NCI-H1930 (cell line): ENCODE measurements around the gene LAMA3.

Experiments
- DNase-seq, 2 experiments: peaks; one replicate each; lab custom pipeline; 2025; lab: John Stamatoyannopoulos, UW

The LAMA3 gene

DNA sequence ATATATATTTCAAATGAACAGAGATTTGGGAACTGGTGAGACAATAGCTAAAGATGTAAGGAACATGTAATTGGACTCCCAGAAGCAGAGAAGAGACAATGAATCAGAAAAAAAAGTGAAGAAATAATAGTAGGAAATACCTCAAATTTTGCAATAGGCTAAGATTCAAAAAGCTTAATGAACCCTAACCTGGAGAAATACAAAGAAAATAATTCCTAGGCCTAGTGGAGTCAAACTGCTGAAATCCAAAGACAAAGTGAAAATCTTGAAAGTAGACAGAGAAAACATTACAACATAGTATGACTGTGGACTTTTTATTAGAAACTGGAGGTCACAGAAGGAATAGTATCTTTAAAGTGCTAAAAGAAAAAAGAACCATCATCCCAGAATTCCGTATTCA is 76.7 kb downstream of the LAMA3 start:
- no peak for DNase-seq

DNA sequence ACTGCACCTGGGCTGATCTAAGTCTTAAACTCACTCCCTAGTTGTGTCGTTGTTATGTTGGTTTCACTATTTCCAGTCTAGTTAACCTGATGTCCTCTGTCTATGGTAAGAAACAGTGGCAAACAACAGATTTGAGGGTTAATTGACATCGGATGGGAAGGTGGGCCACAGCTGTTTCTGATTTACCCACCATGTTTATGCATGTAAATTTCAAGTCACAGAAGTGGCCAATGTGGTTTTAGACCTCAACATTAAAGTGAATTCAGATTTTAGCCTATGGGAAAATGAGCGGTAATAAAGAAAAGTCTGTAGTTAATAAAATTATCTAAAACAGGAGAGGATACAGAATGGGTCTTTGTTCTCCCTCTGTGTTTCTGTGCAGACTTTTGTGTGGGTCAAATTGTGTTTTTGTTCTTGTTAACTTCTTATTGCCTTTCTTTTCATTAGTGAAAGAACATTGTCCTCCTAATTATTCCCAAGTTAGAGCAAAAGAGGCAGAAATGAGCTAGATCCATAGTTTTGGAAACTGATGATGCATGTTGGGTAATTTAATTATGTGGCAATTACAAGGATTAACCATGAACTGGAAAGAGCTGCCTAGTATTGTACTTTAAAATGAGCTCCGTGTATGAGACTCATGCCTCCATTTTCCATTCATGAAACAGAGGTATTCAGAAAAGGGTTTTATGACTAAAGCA is 83.2 kb downstream of the LAMA3 start:
- DNase-seq: no peak

DNA sequence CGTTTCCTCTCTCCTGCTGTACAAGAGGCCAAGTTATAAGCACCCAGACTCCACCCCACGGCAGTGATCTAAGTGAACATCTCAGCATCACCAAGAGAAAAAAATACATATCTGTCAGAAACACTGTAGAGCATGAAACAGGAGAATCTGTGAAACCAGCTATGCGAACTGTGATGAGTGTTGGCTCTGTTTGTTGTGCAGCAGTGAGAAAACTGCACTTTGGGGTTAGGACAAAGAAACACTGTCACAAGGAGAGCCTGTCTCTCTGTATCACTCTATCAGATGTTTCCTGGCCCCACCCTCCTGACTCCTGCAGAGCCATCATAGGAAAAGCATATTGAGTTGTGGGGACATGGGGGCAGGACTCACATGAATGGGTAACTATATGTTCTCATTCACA is 87.1 kb downstream of the LAMA3 start:
- no peak for DNase-seq

DNA sequence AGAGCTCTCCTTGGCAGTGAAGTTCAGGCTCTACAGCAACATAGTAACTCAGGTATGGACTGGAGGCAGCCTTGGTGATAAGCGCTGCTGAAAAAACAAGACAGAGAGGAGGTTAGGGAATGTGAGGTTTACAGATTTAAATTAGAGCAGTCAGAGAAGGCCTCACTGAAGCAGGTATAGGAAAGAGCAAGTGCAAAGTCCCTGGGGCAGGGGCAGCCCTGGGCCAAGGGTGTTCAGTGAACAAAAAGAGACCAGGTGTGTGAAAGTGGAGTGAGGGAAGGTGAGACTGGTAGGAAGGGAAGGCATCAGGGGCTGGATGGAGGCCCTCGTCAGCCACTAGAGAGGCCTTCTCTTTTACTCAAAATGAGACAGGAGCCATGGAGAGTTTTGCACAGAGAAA is 89.6 kb downstream of the LAMA3 start:
- DNase-seq: no peak

DNA sequence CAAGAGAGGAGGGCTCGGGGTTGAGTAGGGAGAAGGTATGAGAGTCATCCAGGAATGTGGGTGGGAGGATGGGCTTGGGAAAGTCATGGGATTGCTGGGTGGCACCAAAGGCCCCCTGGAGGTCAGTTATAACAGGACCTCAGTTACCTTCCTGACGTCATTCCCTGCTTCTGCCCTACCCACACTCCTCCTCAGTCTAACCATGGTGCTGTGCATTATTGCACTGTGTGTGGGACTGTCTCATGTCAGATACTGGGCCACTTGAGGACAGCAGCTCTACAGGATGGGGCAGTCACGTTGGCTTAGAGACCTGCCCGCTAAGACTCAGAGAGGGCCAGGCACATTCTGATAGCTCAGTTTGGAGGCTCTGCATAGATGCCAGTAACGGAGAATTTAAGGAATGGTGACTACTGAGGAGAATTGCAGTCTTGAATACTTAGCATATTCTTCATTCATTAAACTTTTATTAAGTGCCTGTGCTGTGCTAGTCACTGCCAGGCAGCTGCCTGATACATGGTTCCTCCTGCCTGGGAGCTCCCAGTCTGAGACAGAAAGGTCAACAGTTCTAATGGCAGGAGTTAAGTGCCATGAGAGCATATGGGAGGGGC is 90.5 kb downstream of the LAMA3 start:
- no peak for DNase-seq

DNA sequence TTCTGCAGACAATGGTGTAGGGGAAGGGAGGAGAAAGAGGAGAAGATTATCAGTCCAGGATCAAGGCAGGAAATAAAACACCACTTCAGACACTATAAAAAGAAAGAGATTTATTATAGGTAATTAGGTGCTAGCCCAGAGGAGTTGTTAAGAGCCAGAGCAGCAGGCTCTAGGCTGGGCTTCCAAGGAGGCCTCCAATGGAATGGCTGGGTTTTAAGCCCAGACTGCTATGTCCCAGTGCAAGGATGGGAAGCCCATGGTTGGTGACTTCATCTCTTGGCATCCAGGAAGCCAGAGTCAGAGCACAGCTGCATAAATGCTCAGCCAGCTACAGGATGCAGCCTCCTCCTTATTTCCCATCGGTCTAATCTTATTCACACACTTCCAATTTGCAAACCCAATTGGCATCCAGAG is 95.6 kb downstream of the LAMA3 start:
- no peak for DNase-seq

DNA sequence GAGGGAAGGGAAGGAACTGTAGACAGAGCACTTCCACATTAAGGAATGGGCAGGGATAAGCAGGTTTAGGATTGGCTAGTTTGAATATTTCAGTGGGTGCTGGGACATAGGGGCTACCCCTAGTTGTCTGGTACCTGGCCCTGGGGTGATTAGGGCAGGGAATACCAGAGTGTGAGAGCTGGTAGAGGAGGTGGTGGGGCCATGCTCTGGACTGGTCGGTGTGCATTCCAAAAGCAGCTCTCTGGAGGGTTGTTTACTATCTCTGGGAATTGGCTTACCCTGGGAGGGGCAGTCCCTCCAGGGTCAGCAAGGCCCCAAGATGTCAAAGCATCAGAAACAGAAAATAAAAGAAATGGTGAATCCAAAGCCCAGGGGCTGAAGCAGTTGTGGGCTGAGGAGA is 103.8 kb downstream of the LAMA3 start:
- DNase-seq: no peak

DNA sequence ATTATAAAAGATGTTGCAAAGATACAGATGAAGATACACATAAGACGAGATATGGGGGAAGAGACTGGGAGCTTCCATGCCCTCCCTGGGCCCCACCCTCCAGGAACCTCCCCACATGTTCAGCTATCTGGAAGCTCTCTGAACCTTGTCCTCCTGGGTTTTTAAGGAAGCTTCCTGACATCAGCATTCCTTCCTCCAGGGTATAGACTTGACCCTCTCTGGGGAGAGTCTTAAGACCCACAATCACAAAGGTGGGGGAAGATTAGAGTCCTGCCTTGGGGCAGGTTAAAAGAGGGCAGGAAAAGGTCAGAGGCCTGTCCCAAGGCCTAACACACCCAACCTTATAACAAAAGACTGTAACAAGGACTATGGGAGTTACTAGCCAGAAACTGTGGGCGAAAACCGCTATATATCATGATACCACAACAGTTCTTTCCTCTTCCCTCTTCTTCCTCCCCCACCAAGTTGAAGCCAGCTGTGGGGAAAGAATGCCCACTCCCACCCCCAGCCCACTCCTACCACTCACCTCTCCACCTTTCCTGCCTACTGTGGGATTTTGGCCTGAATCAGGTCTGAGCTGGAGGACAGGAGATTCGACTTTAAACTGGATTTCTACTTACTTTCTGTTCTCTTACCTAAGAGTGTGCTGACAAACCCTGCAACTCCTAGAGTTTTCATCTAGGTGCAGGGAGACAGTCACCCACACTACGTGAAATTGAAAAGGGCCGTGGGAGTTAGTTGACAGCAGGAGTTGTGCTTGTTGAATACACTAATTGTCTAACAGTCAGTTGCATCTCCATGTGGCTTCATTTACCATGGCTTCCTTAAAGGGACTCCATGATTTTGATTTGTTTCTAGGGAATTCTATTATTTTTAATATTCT is 105.0 kb downstream of the LAMA3 start:
- DNase-seq: no peak

DNA sequence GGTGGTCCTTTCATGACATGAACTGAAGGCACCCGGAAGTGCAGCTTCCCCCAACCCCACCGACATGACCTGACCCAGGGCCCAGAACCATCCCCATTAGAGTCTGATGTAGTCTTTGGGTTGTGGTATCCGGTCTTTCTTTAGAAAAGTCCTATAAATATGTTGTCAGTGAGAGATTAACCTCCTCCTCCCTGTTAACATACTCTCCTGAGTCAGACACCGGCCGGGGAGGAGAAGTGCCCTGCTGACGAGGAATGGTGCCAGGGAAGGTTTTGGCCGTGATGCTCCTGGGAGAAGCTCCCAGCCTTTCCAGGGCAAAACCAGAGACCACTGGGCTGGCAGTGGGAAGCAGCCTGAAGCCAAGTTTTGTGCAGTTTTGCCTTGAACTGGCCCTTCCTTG is 109.0 kb downstream of the LAMA3 start:
- no peak for DNase-seq

DNA sequence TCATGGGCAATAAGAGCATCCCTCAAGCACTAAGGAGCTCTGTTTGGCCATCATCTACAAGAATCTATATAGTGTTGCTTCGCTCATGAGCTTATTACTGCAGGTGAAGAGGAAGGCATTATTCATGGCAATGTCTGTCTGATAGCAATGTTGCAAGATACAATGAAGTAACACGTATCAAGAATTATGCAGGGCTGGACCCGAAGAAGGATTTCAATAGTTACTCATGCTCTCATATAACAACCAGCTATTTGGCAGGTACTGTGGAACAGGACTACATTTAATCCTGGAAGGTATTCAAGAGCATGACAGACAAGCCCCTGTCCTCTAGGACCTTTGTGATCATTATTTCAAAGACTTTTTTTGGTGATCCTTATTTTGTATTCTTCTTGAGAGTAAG is 109.6 kb downstream of the LAMA3 start:
- DNase-seq: no peak

DNA sequence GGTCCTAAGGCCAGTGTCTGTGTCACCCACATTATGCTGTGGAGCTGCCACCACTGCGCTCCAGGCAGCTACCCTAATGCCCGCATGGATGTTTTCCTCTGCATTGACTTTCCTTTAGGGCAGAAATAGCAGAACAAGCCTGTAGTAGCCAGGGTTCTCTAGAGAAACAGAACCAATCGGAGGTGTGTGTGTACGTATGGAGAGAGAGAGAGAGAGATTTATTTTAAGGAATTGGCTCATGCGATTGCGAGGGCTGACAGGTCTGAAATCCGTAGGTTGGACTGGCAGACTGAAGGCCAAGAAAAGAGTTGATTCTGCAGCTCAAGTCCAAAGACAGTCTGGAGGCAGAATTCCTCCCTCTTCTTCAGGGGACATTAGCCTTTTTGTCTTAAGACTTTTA is 110.3 kb downstream of the LAMA3 start:
- no peak for DNase-seq

DNA sequence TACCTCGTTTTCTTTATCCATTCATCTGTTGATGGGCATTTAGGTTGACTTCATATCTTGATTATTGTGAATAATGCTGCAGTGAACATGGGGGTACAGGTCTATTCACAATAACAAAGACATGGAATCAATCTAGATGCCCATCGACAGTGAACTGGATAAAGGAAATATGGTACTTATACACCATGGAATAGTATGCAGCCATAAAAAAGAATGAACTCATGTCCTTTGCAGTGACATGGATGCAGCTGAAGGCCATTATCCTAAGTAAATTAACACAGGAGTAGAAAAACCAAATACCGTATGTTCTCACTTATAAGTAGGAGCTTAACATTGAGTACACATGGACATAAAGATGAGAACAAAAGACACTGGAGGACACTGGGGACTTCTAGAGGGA is 111.6 kb downstream of the LAMA3 start:
- DNase-seq: no peak

DNA sequence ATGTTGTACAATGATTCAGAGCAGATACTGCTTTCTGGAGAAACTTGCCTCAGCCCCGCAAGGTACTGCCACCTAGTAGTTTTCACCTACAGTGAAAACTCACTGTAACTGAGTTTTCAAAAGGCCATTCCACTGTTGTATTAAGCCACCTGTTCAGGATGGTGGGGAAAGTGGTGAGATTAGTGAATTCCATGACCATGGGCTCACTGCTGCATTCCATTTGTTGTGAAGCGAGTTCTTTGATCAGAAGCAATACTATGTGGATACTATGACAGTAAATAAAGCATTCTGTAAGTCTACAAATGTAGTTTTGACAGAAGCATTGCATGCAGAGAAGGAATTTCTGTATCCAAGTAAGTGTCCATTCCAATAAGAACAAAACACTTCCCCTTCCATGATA is 113.6 kb downstream of the LAMA3 start:
- no peak for DNase-seq

DNA sequence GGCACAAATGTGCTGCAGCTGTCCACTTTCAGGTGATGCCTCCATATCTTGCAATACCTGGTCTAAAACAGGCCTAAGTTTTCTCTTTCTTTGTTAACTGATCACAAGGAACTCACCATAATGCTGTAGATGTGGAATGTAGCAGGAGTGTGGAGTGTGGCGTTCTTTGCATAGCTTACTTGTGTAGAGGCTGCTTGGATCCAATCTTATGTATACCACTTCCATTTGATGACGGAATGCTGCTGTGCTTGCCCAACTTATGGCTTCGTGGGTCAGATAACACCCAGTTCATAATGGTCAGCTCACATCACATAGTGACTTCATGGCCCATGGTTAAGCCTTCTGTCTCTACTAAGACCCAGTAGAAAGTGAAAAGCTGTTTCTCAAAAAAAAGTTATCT is 114.5 kb downstream of the LAMA3 start:
- DNase-seq: no peak

DNA sequence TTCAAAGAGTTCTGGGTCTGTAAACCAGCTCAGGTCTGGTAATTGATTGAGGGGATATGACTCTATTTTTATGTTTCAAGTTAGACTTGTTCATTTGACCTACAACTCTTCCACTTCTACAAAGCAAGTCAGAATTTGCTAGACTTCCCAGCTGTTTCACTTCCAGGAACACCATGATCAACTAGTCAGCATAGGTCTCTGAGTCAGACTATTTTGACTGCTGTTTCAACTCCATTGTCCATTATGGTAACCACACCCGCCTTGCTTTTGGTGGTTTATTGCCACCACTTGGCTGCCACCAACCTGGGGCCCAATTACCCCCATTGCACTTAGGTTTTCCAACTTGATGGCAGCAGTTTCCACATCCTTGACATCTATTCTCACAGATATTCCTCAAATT is 116.6 kb downstream of the LAMA3 start:
- no peak for DNase-seq

DNA sequence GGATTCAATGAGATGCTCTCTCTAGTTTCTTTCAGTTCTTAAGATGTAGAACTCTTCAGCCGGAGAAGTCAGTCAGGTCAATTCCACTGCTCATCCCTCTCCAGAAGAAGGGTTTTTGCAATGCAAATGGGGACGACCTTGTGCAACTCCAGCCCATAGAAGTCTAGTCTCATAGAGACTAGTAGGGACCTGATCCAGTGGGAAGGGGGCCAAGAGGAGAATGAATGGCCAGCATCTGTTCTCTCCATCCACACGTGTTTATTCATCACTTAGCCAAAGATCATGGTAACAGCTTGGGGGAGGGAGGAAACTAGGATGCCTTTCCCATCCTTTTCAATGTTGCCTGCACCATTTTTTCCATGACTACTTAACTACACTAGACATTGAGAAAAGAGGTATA is 120.2 kb downstream of the LAMA3 start:
- DNase-seq: no peak

DNA sequence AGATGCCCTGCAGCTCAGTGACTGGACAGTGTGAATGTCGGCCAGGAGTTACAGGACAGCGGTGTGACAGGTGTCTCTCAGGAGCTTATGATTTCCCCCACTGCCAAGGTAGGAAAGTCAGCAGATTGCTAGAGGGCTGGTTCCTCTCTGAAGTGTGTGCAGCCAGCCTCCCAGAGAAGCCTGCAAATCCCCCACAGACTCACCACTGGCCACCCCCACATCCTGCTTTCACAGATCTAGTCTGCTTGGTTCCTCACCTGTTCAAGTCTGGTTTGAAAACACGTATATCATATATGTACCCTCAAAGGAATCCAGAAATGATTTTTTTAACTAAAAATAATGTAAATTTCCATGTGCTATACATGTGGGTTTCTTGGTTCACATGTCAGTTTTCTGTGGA is 121.1 kb downstream of the LAMA3 start:
- no peak for DNase-seq

DNA sequence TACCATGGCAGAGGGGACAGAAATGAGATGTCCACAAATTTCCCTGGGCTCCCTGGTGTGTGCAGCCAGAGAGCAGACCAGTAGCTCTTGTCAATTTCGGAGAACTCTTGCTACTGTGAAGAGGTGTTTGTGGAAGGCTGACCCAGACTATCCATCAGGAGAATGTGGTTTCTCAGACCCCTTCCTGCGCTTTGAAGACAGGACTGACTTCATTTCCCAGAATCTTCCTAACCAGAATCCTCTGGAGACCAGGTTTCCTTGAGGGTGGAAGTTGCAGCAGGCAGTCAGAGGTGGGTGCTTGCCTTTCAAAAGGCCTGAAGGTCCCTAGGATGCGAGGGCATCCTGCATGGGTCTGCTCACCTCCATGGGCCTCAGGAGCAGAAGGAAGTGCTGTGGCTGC is 121.9 kb downstream of the LAMA3 start:
- no peak for DNase-seq

DNA sequence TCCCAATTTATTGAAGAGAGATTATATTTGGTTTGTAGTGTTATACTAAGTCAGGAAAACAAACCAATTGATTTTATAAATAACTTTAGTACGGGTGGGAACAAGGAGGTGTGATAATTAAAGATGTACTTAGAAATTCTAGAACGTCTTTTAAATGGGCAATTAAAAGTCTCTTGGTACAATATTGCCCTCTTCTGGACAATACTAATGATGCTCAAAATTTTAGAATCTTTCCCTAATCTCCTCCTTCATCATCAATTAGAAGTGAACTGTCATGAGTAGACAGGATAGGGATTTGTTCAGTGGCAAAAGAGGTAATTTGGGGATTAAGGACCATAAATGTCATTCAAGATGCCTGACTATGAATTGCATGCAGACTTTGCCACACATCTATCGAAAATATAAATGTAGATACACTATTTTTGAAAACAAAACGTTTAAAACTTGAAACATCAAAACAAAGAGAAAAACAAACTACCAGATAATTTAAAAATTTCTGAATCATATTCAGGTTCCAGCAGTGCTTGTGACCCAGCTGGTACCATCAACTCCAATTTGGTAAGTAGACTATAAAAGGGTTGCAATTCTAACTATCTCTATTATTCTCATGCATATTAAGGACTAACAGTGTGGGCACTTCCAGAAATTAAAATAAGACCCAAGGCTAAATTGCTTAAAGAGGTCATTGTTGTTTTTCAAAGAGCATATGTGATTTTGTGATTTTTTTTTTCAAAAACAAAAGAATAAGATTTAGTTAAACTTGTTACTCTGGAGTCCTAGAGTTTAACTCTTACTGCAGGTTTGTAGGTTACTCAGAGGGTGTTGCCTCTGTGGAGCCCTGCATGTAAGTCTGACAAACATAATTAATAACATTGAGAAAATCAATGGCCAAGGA is 123.5 kb downstream of the LAMA3 start:
- DNase-seq: no peak

DNA sequence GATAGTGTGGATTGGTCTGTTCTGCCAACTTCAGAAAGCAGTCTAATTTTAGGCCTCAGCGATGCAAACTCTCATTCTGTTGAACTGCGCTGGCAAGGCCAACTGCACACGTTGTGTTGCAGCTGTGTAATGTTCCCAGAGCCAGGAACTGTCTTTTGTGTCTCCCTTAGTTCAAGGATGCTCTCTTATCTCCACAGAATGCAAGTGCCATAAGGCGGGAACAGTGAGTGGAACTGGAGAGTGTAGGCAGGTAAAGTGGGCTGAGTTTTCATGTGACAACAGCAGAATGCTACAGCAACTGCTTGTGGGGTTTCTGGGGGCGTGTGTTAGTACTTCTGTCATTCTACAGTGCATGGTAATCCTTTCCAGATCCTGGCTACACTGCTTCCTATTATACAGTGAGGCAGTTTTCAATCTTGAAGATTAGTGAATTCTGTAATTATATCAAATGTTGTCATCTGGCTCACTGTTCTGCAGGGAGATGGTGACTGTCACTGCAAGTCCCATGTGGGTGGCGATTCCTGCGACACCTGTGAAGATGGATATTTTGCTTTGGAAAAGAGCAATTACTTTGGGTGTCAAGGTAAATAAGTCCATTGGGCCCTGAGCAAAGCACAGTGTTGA is 125.8 kb downstream of the LAMA3 start:
- DNase-seq: no peak

DNA sequence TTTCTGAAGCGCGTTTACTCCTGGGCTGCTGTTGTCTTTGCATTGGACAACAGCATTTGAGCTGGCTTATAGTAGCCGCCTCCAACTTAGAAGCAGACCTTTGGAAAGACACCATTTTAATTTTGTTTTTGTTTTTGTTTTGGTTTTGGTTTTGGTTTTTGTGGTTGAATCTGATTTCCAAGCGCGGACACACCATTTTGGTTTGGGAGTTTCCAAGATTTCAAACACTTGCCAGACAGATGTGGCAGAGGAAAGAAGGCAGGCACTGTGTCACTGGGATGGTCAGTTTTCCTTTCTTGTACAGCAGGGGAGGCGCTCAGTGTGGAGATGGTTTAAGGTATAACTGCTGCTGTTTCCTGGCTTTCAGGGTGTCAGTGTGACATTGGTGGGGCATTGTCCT is 126.8 kb downstream of the LAMA3 start:
- DNase-seq: no peak

DNA sequence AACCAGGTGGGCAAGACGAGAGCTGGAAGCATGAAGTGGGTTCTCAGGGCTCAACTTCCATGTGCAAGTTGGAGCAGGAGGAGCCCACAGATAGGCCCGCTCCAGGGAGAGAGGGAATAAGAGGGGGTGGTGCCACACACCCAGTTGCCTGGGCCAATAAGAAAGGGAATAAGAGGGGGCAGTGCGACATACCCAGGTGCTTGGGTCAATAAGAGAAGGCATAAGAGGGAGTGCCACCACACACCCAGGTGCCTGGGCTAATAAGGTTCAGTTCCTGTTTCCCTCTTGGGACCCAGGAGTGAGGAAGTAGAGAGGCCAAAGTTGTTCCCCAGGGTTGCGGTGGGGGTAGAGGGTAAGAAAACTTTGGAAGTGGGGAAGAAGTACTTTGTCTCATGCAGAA is 127.5 kb downstream of the LAMA3 start:
- DNase-seq: no peak
